ENCODE results near the gene RASA3.
A peak's percentile ranks its signal among the peaks of the same experiment; 100 is the strongest.

The RASA3 gene

DNA sequence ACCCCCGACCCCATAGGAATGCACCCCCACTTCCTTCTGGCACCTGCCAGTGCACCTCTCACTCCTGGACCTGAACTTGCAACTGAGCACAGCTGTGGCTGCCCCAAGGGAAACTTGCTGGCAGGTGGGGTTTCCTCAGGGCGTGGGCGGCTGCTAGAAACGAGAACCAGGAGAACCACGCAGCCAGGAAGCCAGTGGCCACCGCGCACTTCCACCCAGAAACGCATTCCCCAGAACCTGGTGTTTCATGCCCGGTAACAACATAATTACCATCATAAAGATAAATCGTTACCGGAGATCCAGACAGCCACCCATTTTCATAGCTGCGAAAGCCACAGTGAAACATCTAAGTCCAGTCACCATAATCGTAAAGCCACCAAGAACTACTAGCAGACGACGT is 83.4 kb downstream of the RASA3 start:
- peak; percentile 13 to 59 for DNase-seq

- no peak for DNase-seq
Measured at GRCh38 chr13:114048443-114048842, 84.0 kb downstream of the RASA3 start.

- DNase-seq = no peak
Measured at GRCh38 chr13:114047358-114047881, 85.0 kb downstream of the RASA3 start.

GRCh38 chr13:114046431-114046975 is 85.9 kb downstream of the RASA3 start:
- no peak for DNase-seq

- no peak for DNase-seq
Measured at GRCh38 chr13:114045113-114045735, 87.2 kb downstream of the RASA3 start.

DNA sequence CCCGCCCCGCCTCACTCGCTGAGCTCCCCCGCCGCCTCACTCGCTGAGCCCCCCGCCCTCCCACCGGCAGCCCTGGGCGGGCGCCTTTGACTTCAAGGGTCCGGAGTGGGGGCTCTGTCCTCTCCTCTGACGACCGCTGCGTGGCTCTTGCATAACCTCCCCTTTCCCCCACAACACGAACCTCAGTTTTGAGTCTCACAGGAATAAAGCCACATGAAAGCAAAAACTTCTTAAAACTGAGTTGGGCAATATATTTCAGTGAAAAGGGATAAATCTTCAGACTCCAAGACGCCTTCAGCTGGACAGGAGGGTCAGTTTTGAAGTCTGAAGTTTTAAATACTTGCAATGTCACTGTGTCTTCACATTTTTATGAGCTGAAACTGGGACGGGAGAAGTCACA is 87.9 kb downstream of the RASA3 start:
- DNase-seq = peak in 1 of 2 donors; percentile 20

DNA sequence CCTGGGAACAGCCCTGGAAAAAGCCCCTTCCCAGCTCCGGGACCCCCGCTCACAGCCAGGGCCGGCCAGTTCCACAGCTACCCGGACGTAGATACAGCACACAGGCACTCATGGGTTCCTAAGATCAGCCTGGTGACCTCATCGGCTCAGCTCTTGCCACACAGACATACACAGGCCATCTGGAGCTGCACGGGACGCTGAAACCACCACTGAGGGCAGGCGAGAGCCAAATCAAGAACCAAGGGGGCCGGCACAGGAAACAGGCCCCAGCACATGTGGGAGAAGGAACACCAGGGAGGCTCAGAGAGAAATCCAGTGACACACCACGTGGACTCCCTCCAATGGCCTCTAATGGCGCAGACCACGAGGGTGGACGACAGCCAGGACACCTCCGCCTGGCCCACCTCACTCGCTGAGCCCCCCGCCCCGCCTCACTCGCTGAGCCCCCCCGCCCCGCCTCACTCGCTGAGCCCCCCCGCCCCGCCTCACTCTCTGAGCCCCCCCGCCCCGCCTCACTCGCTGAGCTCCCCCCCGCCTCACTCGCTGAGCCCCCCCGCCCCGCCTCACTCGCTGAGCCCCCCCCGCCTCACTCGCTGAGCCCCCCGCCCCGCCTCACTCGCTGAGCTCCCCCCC is 88.9 kb downstream of the RASA3 start:
- peak; percentile 65 to 70 for DNase-seq

- DNase-seq = no peak
Measured at GRCh38 chr13:114042066-114042815, 90.2 kb downstream of the RASA3 start.

GRCh38 chr13:114041493-114041892 is 90.9 kb downstream of the RASA3 start:
- DNase-seq = no peak

DNA sequence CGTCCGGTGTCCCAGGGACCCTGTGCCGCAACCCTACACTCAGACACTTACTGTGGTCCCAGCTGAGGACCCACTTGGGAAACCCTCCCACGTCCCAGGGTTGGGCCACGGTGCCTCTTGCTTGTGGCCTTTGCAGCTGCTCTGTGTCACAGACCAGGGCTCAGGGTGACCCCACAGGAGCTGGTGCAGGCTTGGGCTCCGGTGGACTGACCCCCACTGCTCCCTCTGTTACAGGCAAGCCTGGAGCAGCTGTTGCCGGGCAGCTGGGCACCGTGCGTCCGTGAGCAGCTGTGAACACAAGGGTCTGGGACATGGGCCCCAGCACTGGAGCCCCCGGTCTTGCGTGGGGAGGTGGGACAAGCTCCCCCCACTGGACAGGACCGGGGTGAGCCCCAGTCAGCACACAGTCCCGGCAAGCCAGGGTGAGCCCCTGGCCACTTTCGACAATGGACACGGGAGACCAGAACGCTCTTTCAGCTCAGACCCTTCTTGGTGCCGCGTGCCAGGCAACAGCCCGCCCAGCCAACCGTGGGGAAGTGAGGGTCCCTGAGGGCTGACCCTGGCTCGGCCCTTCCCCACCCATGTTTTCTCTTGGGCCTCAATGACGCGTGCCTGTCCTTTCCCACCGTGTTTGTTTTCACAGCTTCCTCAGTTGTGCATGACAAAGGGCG is 92.8 kb downstream of the RASA3 start:
- no peak for DNase-seq

DNA sequence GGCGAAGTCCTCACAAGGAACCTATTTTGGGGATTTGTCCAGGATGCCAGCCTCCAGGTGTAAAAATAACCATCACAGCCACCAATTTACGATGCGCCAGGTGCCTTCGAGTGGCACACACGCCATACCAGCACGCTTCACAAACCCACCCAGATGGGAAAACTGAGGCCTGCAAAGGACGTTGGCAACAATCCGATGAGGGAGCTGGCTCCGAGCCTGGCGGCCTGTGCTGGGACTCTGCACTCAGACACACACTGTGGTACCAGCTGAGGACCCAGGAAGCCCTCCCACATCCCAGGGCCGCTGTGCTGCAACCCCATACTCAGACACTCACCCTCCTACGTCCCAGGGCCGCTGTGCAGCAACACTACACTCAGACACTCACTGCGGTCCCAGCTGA is 93.5 kb downstream of the RASA3 start:
- DNase-seq = no peak

- no peak for DNase-seq
Measured at GRCh38 chr13:114038211-114038613, 94.2 kb downstream of the RASA3 start.

GRCh38 chr13:114037674-114038073 is 94.7 kb downstream of the RASA3 start:
- no peak for DNase-seq

DNA sequence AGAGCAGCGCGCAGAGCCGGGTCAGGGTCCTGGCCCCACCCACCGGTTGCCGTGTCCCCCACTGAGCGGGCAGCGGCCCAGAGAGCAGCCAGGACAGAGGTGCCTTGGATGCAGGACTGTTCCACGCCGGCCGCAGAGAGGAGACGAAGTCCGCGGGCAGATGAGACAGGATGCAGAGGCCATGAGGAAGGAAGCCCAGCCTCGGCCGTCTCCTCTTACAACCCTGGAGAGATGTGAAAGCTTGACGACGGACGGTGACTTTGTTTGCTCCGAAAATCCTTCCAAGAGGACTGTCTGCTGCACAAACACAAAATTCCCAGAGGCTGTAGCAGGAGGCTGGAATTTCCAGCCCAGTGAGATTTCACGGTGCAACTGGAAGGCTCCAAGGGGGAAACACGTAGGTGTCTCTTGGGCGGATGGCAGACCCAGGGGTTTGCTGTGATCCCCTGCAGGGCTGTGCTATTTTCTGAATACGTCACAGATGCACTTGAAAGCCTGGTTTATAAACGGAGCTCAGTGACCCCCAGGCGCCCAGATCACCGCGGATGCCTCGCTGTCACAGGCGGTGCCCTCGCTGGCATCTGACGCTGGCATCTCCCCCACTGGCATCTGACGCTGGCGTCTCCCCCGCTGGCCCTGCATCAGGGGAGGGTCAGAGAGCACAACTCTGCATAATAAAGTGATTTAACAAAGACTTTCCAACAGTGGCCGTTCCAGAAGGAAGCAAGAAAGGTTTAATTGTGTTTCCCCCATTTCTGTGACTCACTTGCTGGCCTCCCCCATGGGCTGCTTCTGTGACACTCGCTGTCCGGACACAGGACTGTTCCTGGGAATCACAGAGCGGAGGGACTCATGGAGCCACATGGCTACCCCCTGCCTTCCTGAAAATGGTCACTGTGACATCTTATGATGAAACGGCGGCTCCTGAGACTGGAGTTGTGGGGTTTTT is 96.6 kb downstream of the RASA3 start:
- DNase-seq = peak; percentile 35 to 54

DNA sequence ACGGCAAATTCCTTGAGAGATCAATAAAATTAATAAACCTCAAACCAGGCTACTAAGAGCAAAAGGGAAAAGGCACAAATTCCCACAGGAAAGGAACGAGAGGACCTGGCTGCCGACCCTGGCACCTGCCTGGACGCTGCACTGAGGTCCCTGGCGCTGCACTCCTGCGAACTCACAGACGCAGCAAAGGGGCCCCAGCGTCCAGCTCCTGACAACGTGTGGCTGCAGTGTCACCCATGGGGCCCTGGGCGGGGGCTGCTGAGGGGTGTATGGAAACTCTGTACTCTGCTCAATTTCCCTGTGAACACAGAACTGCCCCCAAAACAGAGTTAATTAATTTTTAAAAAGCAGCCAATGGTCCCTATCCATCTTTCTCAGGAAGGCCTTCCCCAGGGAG is 97.2 kb downstream of the RASA3 start:
- no peak for DNase-seq

- DNase-seq = peak in 1 of 2 donors; percentile 26
Measured at GRCh38 chr13:114034481-114034891, 97.9 kb downstream of the RASA3 start.

DNA sequence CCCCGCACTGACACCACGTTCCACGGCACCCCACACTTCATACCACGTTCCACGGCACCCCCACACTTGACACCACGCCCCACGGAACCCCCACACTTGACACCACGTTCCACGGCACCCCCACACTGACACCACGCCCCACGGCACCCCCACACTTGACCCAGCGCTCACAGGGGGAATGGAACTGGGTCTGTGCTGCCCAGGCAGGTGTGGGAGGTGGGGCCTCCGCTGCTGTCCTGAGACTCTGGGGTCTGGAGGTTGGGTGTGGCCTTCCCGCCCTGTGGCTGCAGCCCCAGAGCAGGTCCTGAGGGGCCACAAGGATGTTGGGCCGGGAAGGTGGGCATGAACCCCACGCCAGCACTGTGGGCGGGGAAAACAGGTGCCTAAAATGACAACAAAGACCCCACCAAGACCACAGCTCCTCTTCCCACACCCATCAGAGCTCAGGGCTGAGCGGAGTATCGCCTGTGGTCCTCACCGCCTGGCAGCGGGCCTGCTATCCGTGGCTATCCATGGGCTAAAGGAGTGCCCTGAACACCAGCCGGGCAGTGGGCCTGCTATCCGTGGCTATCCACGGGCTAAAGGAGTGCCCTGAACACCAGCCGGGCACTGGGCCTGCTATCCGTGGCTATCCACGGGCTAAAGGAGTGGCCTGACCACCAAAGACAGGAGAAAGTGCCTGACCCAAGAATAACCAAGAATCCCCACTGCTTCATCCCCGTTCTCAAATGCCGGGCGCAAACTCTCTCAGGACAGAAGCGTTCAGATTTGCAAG is 98.7 kb downstream of the RASA3 start:
- no peak for DNase-seq

- DNase-seq = no peak
Measured at GRCh38 chr13:114032126-114032799, 100.2 kb downstream of the RASA3 start.

DNA sequence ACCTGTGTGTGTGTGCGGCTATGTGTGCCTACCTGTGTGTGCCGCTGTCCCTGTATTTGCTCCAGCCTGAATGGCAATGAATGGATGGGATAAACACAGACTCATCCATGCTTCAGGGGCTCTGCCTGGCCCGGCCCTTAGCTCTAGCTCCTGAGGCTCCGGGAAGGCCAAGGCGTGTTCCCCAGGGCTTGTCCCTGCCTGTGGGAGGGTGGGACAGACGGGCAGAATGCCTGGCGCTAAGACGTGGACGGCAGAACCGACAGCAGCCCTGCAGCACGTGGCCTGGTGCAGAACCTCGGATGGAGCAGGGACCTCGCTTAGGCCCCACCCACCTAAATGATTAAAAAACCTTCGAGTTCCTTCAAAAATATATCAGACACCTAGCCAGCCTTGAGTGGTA is 100.8 kb downstream of the RASA3 start:
- no peak for DNase-seq

Data from inflammatory macrophage (primary cell).